Keratinocyte (primary cell): Measurements from ENCODE around the gene PPP1R18. TPM values are rescaled to one million over a fixed set of nuclear protein-coding genes. Genes with fewer than 3 reads are reported as not detected.

Experiments
- DNase-seq: peaks from one replicate; pipeline ENCODE4 v3.0.0-alpha.2; 2011; ENCODE audit warnings: low read depth, missing footprints, low spot score
- FAIRE-seq: peaks from 2 replicates; lab custom pipeline; 2011; peaks lifted over from hg19 to GRCh38; lab: Jason Lieb, UNC
- H2AFZ ChIP-seq: 2 replicates; pipeline ENCODE4 v1.6.0; 2012; ENCODE audit warnings: low read length, control low read depth, inconsistent platforms; ENCODE audit not compliant: control insufficient read depth
- H3K27ac ChIP-seq: 2 replicates; pipeline ENCODE4 v1.5.1; 2011; ENCODE audit warnings: low read length; ENCODE audit not compliant: control insufficient read depth, insufficient read depth
- H3K27me3 ChIP-seq: 3 replicates; pipeline ENCODE4 v1.6.0; 2011; ENCODE audit warnings: low read length; ENCODE audit not compliant: control insufficient read depth, insufficient read depth; ENCODE audit errors: extremely low read depth
- H3K36me3 ChIP-seq, 2 experiments: 2 replicates in 1 of 2; 3 replicates in 1 of 2; pipeline ENCODE4 v1.5.1; 2011; ENCODE audit warnings: low read length in 2 of 2, mild to moderate bottlenecking in 1 of 2; ENCODE audit not compliant: control insufficient read depth in 2 of 2, insufficient read depth in 2 of 2; ENCODE audit errors: extremely low read depth in 1 of 2
- H3K4me1 ChIP-seq: 3 replicates; pipeline ENCODE4 v1.5.1; 2011; ENCODE audit warnings: low read length; ENCODE audit not compliant: control insufficient read depth, insufficient read depth; ENCODE audit errors: extremely low read depth
- H3K4me2 ChIP-seq: 3 replicates; pipeline ENCODE4 v1.6.0; 2011; ENCODE audit warnings: low read depth, low read length; ENCODE audit not compliant: control insufficient read depth, insufficient read depth; ENCODE audit errors: extremely low read depth
- H3K4me3 ChIP-seq, 3 experiments: fragments of 200-600 bp in 1 of 3; sonication (generic) in 1 of 3; 2 replicates in 2 of 3; 3 replicates in 1 of 3; pipeline ENCODE4 v1.5.1; 2011 to 2016; ENCODE audit warnings: low read length in 3 of 3, mild to moderate bottlenecking in 3 of 3, control low read depth in 2 of 3, inconsistent platforms in 1 of 3, low read depth in 1 of 3, mixed read lengths in 1 of 3, mixed run types in 1 of 3, moderate library complexity in 1 of 3; ENCODE audit not compliant: control insufficient read depth in 2 of 3, insufficient read depth in 2 of 3; ENCODE audit errors: extremely low read depth in 1 of 3
- H3K79me2 ChIP-seq: 2 replicates; pipeline ENCODE4 v1.6.0; 2012; ENCODE audit warnings: low read length; ENCODE audit not compliant: control insufficient read depth, insufficient read depth
- H3K9ac ChIP-seq: 3 replicates; pipeline ENCODE4 v1.6.0; 2011; ENCODE audit warnings: low read length; ENCODE audit not compliant: control insufficient read depth, insufficient read depth; ENCODE audit errors: extremely low read depth
- H3K9me1 ChIP-seq: 3 replicates; pipeline ENCODE4 v1.6.0; 2011; ENCODE audit warnings: low read length; ENCODE audit not compliant: control insufficient read depth, insufficient read depth; ENCODE audit errors: extremely low read depth
- H3K9me3 ChIP-seq: 2 replicates; pipeline ENCODE4 v1.5.1; 2012; ENCODE audit warnings: low read depth, low read length; ENCODE audit not compliant: control insufficient read depth
- H4K20me1 ChIP-seq: 3 replicates; pipeline ENCODE4 v1.6.0; 2011; ENCODE audit warnings: low read length; ENCODE audit not compliant: control insufficient read depth, insufficient read depth; ENCODE audit errors: extremely low read depth
- EZH2 ChIP-seq: IDR thresholded peaks from one replicate; pipeline ENCODE4 v1.6.1; 2012; ENCODE audit warnings: inconsistent platforms, mild to moderate bottlenecking, low read length, moderate library complexity
- dilution Hi-C: fragments of 300-500 bp; cut with MboI; formaldehyde crosslinking; loops from one replicate; pipeline ENCODE4 v1.7.0; 2020; ENCODE audit warnings: low sequenced_read_pairs; ENCODE audit not compliant: extremely low pct_ligation_motif_present
- polyA plus RNA-seq, 5 experiments: library from polyadenylated mRNA; depleted of rRNA in 3 of 5; stranded (reverse) in 3 of 5; stranded (forward) in 1 of 5; unstranded in 1 of 5; fragments of >200 nt; gene quantifications; 1 replicate in 1 of 5; 2 replicates in 3 of 5; 3 replicates in 1 of 5; pipeline versions ENCODE4 v1.2.1 to v1.2.3, GENCODE V29; 2011 to 2012; ENCODE audit warnings: missing spikeins in 2 of 5, low read depth in 1 of 5, low replicate concordance in 1 of 5
- TF ChIP-seq, protein P1 (sequence below), 3 experiments: IDR thresholded peaks in 1 of 3; conservative IDR thresholded peaks in 1 of 3; optimal IDR thresholded peaks in 1 of 3; 2 replicates in 2 of 3; 3 replicates in 1 of 3; pipeline versions ENCODE3 to v1.5.1; 2011; ENCODE audit warnings: low read length in 3 of 3, mild to moderate bottlenecking in 3 of 3, moderate library complexity in 2 of 3, control low read depth in 1 of 3, inconsistent platforms in 1 of 3; ENCODE audit not compliant: insufficient read depth in 2 of 3; ENCODE audit errors: extremely low read depth in 1 of 3

Gene PPP1R18
- polyA plus RNA-seq, 1 donor (not counting 4 experiments of a cell fraction or from before 2014, with no cell fraction given) = 88.9 TPM

DNA sequence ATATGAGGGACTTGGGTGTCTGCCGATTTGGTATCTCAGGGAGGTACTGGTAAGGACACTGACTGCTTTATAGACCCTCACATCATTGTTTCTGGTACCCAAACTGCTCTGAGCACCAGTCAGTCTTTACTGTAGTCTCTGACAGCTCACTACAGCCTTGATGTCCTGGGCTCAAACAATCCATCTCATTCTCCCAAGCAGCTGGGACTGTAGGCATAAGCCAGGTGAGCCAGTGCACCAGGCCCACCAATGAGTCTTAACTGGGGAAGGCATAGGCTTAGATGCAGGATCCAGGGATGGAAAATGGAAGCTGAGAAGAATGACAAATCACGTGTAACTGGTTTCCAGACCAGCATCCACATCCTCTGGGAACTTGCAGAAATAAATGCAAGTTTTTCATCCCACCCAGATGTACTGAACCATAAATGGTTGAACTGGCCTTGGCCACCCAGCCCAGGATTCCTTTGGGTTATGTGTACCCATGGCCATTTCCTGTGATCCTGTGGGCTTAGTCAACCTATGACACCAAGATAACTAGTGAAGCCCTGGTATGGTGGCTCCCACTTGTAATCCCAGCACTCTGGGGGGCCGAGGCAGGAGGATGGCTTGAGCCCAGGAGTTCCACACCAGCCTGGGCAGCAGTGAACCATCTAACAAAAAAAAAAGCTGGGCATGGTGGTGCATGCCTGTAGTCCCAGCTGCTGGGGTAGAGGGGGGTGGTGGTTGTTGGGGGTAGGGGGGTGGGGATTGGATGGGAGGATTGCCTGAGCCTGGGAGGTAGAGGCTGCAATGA lies 39.5 kb upstream of the PPP1R18 start:
- TF ChIP-seq, protein P1, sequence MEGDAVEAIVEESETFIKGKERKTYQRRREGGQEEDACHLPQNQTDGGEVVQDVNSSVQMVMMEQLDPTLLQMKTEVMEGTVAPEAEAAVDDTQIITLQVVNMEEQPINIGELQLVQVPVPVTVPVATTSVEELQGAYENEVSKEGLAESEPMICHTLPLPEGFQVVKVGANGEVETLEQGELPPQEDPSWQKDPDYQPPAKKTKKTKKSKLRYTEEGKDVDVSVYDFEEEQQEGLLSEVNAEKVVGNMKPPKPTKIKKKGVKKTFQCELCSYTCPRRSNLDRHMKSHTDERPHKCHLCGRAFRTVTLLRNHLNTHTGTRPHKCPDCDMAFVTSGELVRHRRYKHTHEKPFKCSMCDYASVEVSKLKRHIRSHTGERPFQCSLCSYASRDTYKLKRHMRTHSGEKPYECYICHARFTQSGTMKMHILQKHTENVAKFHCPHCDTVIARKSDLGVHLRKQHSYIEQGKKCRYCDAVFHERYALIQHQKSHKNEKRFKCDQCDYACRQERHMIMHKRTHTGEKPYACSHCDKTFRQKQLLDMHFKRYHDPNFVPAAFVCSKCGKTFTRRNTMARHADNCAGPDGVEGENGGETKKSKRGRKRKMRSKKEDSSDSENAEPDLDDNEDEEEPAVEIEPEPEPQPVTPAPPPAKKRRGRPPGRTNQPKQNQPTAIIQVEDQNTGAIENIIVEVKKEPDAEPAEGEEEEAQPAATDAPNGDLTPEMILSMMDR (optimal IDR thresholded peaks at IDR 0.05 in 1 of 3, IDR thresholded peaks at IDR 0.05 in 1 of 3, conservative IDR thresholded peaks at IDR 0.05 in 1 of 3; ENCODE audit: extremely low read depth in 1 of 3, insufficient read depth in 2 of 3, low read length in 3 of 3) = no peak
- TF ChIP-seq EZH2 = no peak
- Histone ChIP-seq H3K9me3 (no peaks in the 10 kb centered on the region), H2AFZ (no peak overlapping the region), H3K4me3 (no peak overlapping the region), H3K27me3 (no peaks in the 10 kb centered on the region), H3K9ac (no peak overlapping the region), H3K79me2 (peaks cover 39% of the 10 kb centered on the region), H3K9me1 (no peaks in the 10 kb centered on the region), H3K36me3 (peaks cover 13 to 31% of the 10 kb centered on the region in 2 experiments), H3K4me2 (no peak overlapping the region), H4K20me1 (peaks cover 31% of the 10 kb centered on the region), H3K4me1 (peaks cover 21% of the 10 kb centered on the region), H3K27ac (no peak overlapping the region)
- dilution Hi-C loops = no loop called here
- FAIRE-seq (no peak), DNase-seq (no peak)

DNA sequence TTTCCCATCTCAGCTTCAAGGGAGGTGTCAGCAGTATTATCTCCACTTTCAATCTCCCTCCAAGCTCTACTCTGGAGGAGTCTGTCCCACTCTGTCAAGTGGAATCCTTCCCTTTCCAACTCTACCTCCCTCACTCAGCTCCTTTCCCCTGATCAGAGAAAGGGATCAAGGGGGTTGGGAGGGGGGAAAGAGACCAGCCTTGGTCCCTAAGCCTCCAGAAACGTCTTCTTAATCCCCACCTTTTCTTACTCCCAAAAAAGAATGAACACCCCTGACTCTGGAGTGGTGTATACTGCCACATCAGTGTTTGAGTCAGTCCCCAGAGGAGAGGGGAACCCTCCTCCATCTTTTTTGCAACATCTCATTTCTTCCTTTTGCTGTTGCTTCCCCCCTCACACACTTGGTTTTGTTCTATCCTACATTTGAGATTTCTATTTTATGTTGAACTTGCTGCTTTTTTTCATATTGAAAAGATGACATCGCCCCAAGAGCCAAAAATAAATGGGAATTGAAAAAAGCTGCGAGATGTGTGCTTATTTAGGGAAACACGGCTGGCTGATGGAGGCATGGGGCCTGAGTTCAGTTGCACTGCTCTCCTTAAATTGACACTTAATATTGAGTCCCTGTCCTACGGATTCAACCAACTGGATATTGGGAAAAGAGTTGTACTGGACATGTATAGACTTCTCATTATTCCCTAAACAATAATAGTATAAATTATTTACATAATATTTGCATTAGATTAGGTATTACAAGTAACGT lies 38.6 kb upstream of the PPP1R18 start:
- dilution Hi-C loops = no loop called here
- no peak overlapping the region for H2AFZ ChIP-seq
- H3K9ac ChIP-seq = no peak overlapping the region
- no peak overlapping the region for H3K27ac ChIP-seq
- H3K79me2 ChIP-seq = peaks cover 47% of the 10 kb centered on the region
- no peaks in the 10 kb centered on the region for H3K9me1 ChIP-seq
- peaks cover 14% of the 10 kb centered on the region for H3K4me1 ChIP-seq
- FAIRE-seq = no peak
- no peaks in the 10 kb centered on the region for H3K27me3 ChIP-seq
- no peak overlapping the region for H3K4me3 ChIP-seq
- H4K20me1 ChIP-seq = peaks cover 31% of the 10 kb centered on the region
- DNase-seq = no peak
- H3K9me3 ChIP-seq = no peaks in the 10 kb centered on the region
- peaks cover 13 to 30% of the 10 kb centered on the region in 2 experiments for H3K36me3 ChIP-seq
- H3K4me2 ChIP-seq = peak overlapping the region; percentile 2
- no peak for TF ChIP-seq EZH2
- TF ChIP-seq, protein P1 (optimal IDR thresholded peaks at IDR 0.05 in 1 of 3, IDR thresholded peaks at IDR 0.05 in 1 of 3, conservative IDR thresholded peaks at IDR 0.05 in 1 of 3; ENCODE audit: extremely low read depth in 1 of 3, insufficient read depth in 2 of 3, low read length in 3 of 3) = no peak
